Naive thymus-derived CD4-positive, alpha-beta T cell (primary cell): ENCODE results near the gene AKAP13. TPM values are rescaled to one million over a fixed set of nuclear protein-coding genes. Genes with fewer than 3 reads are reported as not detected.

Experiments used
- ATAC-seq: fragments of 150-1000 bp; cut with Tn5 transposase; 2 replicates; pipeline ENCODE4 v1.10.0; 2021; ENCODE audit warnings: mild to moderate bottlenecking, moderate library complexity
- CTCF ChIA-PET: fragments of 350-600 bp; sonication (Branson Sonifier 250); formaldehyde crosslinking; loops from one replicate; lab custom pipeline; 2021; ENCODE audit warnings: antibody characterized with exemption; lab: Charles Lee
- POLR2A ChIA-PET: fragments of 350-600 bp; sonication (Branson Sonifier 250); formaldehyde crosslinking; loops from one replicate; lab custom pipeline; 2021; ENCODE audit warnings: antibody characterized with exemption, inconsistent platforms; lab: Charles Lee
- DNase-seq, 9 donors: peaks; one replicate each; pipeline versions ENCODE4 v3.0.0 to v3.0.0-alpha.2; 2020 to 2022; ENCODE audit warnings: mixed read lengths in 1 of 9
- H3K27ac ChIP-seq: one replicate; pipeline ENCODE4 v1.7.0; 2013; ENCODE audit warnings: mild to moderate bottlenecking, low read depth, low read length, moderate library complexity
- H3K27me3 ChIP-seq, 2 donors: one replicate each; pipeline ENCODE4 v1.7.0; 2013; ENCODE audit warnings: low read length in 2 of 2, mild to moderate bottlenecking in 2 of 2, moderate library complexity in 2 of 2; ENCODE audit not compliant: control insufficient read depth in 2 of 2, insufficient read depth in 2 of 2
- H3K36me3 ChIP-seq, 3 experiments: 1 replicate in 2 of 3; 2 replicates in 1 of 3; pipeline ENCODE4 v1.7.0; 2013; ENCODE audit warnings: low read length in 3 of 3, mild to moderate bottlenecking in 3 of 3, moderate library complexity in 1 of 3; ENCODE audit not compliant: insufficient read depth in 3 of 3, control insufficient read depth in 2 of 3
- H3K4me1 ChIP-seq, 2 donors: one replicate each; pipeline ENCODE4 v1.7.0; 2013; ENCODE audit warnings: low read length in 2 of 2, mild to moderate bottlenecking in 2 of 2, moderate library complexity in 1 of 2; ENCODE audit not compliant: control insufficient read depth in 2 of 2, insufficient read depth in 2 of 2
- H3K4me3 ChIP-seq: 2 replicates; pipeline ENCODE4 v1.7.0; 2013; ENCODE audit warnings: mild to moderate bottlenecking, low read length
- H3K9me3 ChIP-seq, 3 experiments: 1 replicate in 2 of 3; 2 replicates in 1 of 3; pipeline ENCODE4 v1.7.0; 2013; ENCODE audit warnings: low read length in 3 of 3; ENCODE audit not compliant: control insufficient read depth in 2 of 3
- H3K27ac Mint-ChIP-seq, 9 donors: one replicate each; pipeline ENCODE4 v1.8.0; 2020 to 2022; ENCODE audit warnings: mixed read lengths in 9 of 9, mild to moderate bottlenecking in 8 of 9, moderate library complexity in 5 of 9, inconsistent platforms in 2 of 9
- H3K27me3 Mint-ChIP-seq, 5 donors: one replicate each; pipeline ENCODE4 v1.8.0; 2021 to 2022; ENCODE audit warnings: mixed read lengths in 5 of 5, mild to moderate bottlenecking in 1 of 5
- H3K36me3 Mint-ChIP-seq, 5 donors: one replicate each; pipeline ENCODE4 v1.8.0; 2020 to 2022; ENCODE audit warnings: mixed read lengths in 5 of 5, mild to moderate bottlenecking in 3 of 5, inconsistent platforms in 1 of 5
- H3K4me1 Mint-ChIP-seq, 7 donors: one replicate each; pipeline ENCODE4 v1.8.0; 2020 to 2022; ENCODE audit warnings: mixed read lengths in 7 of 7, mild to moderate bottlenecking in 3 of 7, inconsistent platforms in 1 of 7
- H3K4me3 Mint-ChIP-seq, 10 donors: one replicate each; pipeline ENCODE4 v1.8.0; 2020 to 2022; ENCODE audit warnings: mild to moderate bottlenecking in 10 of 10, mixed read lengths in 10 of 10, moderate library complexity in 6 of 10, inconsistent platforms in 2 of 10
- H3K9me3 Mint-ChIP-seq, 11 donors: one replicate each; pipeline ENCODE4 v1.8.0; 2020 to 2022; ENCODE audit warnings: mixed read lengths in 11 of 11, mild to moderate bottlenecking in 4 of 11, inconsistent platforms in 1 of 11, moderate library complexity in 1 of 11
- intact Hi-C, 2 donors: fragments of 100-400 bp; cut with micrococcal nuclease; formaldehyde crosslinking; loops; one replicate each; pipeline ENCODE4 v1.15.1; 2023
- polyA plus RNA-seq, 2 donors: library from polyadenylated mRNA; unstranded; fragments of 300-500 nt; fragmentation: Illumina TruSeq; gene quantifications; one replicate each; pipeline ENCODE4 v1.2.3, GENCODE V29; 2021
- total RNA-seq, 6 experiments: library from RNA in 5 of 6; stranded (reverse) in 5 of 6; gene quantifications; 1 replicate in 5 of 6; 2 replicates in 1 of 6; pipeline ENCODE4 v1.2.3 and lab custom pipeline; 2021 to 2026

AKAP13 gene
- total and polyA plus RNA-seq, 7 experiments from 2014 or later, result 108 to 400 (median 231) TPM

- H3K4me3 ChIP-seq, result no peak overlapping the region
- ATAC-seq, result no peak
- H3K27me3 ChIP-seq, result no peaks in the 10 kb centered on the region
- no peak for DNase-seq
- H3K27me3 Mint-ChIP-seq, result no peaks in the 10 kb centered on the region
- POLR2A ChIA-PET, result interaction anchor here (1.3 kb wide), 1 partner anchor 9 kb away, joined by 3 read pairs; no protein-coding TSS in a partner anchor
- peaks cover 46 to 91% (median 78%) of the 10 kb centered on the region in 7 donors for H3K4me1 Mint-ChIP-seq
- peaks cover 27 to 43% of the 10 kb centered on the region in 2 donors for H3K4me1 ChIP-seq
- intact Hi-C loops, result loop anchor here (5.0 to 10.0 kb wide), 2 partner anchors 35 to 298 kb away; no protein-coding TSS in a partner anchor
- no peak overlapping the region for H3K27ac ChIP-seq
- peak overlapping the region in 7 of 10 donors; percentile 4 to 62 (median 22) for H3K4me3 Mint-ChIP-seq
- peaks cover 6 to 22% (median 12%) of the 10 kb centered on the region in 5 donors for H3K36me3 Mint-ChIP-seq
- CTCF ChIA-PET, result no interaction called here
- H3K27ac Mint-ChIP-seq, result peak overlapping the region; percentile 21 to 92 (median 71)
- H3K9me3 ChIP-seq, result no peaks in the 10 kb centered on the region
- no peaks in the 10 kb centered on the region for H3K36me3 ChIP-seq
- peaks cover 0 to 11% (median 0%) of the 10 kb centered on the region in 11 donors for H3K9me3 Mint-ChIP-seq
Observed at GRCh38 chr15:85406916-85407315, 26.5 kb downstream of the AKAP13 start.

DNA sequence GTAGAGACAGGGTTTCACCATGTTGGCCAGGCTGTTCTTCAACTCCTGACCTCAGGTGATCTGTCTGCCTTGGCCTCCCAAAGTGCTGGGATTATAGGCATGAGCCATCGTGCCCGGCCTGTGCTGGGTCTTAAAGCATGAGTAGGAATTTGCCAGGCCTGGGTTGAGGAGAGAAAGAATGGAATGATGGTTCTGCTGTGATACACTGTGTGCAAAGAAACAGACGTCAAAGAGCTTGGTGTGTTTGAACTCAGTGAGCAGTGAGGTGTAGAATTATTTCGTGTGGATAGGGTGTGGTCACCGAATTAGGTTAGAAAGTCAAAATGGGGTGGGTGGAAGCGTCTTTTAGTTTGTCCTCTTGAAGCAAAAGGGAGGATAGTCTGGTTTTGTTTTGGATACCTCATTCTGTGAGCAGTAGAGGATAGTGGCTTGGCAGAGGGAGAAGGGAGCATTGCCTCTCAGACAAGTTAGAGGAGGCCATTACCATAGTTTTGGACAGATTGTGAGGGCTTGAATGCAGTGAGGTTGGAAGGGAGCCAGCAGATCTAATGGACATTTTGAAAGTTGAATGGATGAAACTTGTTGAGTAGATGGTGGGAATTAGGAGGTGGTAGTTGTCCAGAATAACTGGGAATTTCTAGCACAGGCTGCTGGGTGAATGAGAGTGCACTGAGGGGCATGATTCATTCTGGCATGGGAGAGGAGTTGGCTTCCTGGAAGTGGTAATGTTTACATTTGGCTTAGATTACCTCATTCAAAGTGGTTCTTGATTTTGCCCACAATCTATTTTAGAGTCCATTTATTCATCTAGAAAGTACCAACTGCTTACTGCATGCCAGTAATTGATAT lies 27.2 kb downstream of the AKAP13 start:
- Mint-ChIP-seq H3K36me3 (peaks cover 6 to 20% (median 12%) of the 10 kb centered on the region in 5 donors), H3K27me3 (no peaks in the 10 kb centered on the region), H3K9me3 (peaks cover 0 to 11% (median 0%) of the 10 kb centered on the region in 11 donors), H3K4me1 (peaks cover 41 to 91% (median 73%) of the 10 kb centered on the region in 7 donors), H3K4me3 (peak overlapping the region; percentile 0 to 61 (median 38)), H3K27ac (peak overlapping the region; percentile 8 to 92 (median 83))
- no peaks in the 10 kb centered on the region for H3K36me3 ChIP-seq
- intact Hi-C loops, result loop anchor here (5.0 to 10.0 kb wide), 2 partner anchors 35 to 297 kb away; no protein-coding TSS in a partner anchor
- H3K9me3 ChIP-seq, result no peaks in the 10 kb centered on the region
- H3K4me1 ChIP-seq, result peaks cover 21 to 39% of the 10 kb centered on the region in 2 donors
- CTCF ChIA-PET, result no interaction called here
- ATAC-seq, result peak; percentile 81
- POLR2A ChIA-PET, result interaction anchor here (1.3 kb wide), 1 partner anchor 10 kb away, joined by 3 read pairs; no protein-coding TSS in a partner anchor
- no peak overlapping the region for H3K4me3 ChIP-seq
- DNase-seq, result peak in 2 of 9 donors; percentile 2 to 27
- no peaks in the 10 kb centered on the region for H3K27me3 ChIP-seq
- H3K27ac ChIP-seq, result no peak overlapping the region

DNA sequence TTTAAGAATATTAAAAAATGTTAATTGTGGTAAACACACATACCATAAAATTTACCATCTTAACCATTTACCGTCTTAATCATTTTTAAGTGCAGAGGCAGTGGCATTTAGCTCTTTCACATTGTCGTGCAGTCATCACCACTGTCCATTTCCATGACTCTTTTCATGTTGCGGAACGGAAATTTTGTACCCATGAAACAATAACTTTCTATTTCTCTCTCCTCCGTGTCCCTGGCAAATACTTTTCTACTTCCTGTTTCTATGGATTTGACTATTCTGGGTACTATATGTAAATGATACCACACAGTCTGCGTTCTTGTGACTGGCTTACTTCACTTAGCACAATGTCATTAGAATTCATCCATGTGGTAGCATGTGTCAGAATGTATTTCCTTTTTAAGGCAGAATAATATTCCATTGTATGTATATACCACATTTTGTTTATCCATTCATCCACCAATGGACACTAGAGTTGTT lies 27.9 kb downstream of the AKAP13 start:
- ATAC-seq (peak; percentile 69), DNase-seq (peak in 1 of 9 donors; percentile 23)
- Histone ChIP-seq H3K9me3 (no peaks in the 10 kb centered on the region), H3K27me3 (no peaks in the 10 kb centered on the region), H3K4me3 (no peak overlapping the region), H3K36me3 (no peaks in the 10 kb centered on the region), H3K27ac (no peak overlapping the region), H3K4me1 (peaks cover 26 to 40% of the 10 kb centered on the region in 2 donors)
- peaks cover 0 to 11% (median 0%) of the 10 kb centered on the region in 11 donors for H3K9me3 Mint-ChIP-seq
- CTCF ChIA-PET, result interaction anchor here (1.1 kb wide), 1 partner anchor 114 kb away, joined by 3 read pairs; no protein-coding TSS in a partner anchor
- intact Hi-C loops, result loop anchor here (5.0 to 10.0 kb wide), 2 partner anchors 34 to 296 kb away; no protein-coding TSS in a partner anchor
- peaks cover 45 to 91% (median 73%) of the 10 kb centered on the region in 7 donors for H3K4me1 Mint-ChIP-seq
- peak overlapping the region in 7 of 10 donors; percentile 10 to 81 (median 50) for H3K4me3 Mint-ChIP-seq
- peaks cover 6 to 20% (median 12%) of the 10 kb centered on the region in 5 donors for H3K36me3 Mint-ChIP-seq
- peak overlapping the region in 8 of 9 donors; percentile 48 to 92 (median 77) for H3K27ac Mint-ChIP-seq
- POLR2A ChIA-PET, result no interaction called here
- no peaks in the 10 kb centered on the region for H3K27me3 Mint-ChIP-seq

DNA sequence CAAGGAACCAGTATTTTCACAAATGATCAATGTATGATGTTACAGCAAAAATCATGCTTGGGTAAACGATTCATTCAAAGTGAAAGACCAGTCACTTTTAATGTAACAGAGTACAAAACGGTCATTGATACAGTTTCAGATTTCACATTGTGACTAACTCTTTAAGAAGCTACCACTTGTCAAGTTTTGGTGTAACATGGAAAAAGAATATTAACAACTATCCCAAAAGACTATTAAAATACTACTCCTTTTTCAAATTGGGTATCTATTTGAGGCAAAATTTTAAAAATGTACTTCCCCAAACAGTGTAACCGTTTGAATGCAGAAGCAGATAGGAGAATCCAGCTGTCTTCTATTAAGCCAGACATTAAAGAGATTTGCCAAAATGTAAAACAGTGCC lies 31.7 kb downstream of the AKAP13 start:
- peaks cover 6 to 25% (median 9%) of the 10 kb centered on the region in 5 donors for H3K36me3 Mint-ChIP-seq
- CTCF ChIA-PET, result interaction anchor here (1.7 to 5.9 kb wide), 4 partner anchors 8 to 116 kb away, joined by 4 to 60 read pairs (median 27); no protein-coding TSS in a partner anchor
- H3K4me1 ChIP-seq, result peaks cover 34 to 37% of the 10 kb centered on the region in 2 donors
- H3K27me3 ChIP-seq, result no peaks in the 10 kb centered on the region
- intact Hi-C loops, result loop anchor here (5.0 kb wide), 2 partner anchors 70 to 95 kb away; no protein-coding TSS in a partner anchor
- H3K9me3 ChIP-seq, result no peaks in the 10 kb centered on the region
- peak overlapping the region; percentile 38 for H3K27ac ChIP-seq
- no peak overlapping the region for H3K4me3 ChIP-seq
- ATAC-seq (no peak), DNase-seq (no peak)
- H3K4me3 Mint-ChIP-seq, result no peak overlapping the region
- POLR2A ChIA-PET, result interaction anchor here (1.0 to 3.1 kb wide), 4 partner anchors 29 to 116 kb away, joined by 3 to 23 read pairs (median 4); partner anchors contain the start of gene AKAP13
- peak overlapping the region in 5 of 9 donors; percentile 39 to 88 (median 66) for H3K27ac Mint-ChIP-seq
- H3K36me3 ChIP-seq, result no peaks in the 10 kb centered on the region
- H3K4me1 Mint-ChIP-seq, result peaks cover 36 to 80% (median 66%) of the 10 kb centered on the region in 7 donors
- H3K27me3 Mint-ChIP-seq, result no peaks in the 10 kb centered on the region
- H3K9me3 Mint-ChIP-seq, result peaks cover 0 to 11% (median 0%) of the 10 kb centered on the region in 11 donors

DNA sequence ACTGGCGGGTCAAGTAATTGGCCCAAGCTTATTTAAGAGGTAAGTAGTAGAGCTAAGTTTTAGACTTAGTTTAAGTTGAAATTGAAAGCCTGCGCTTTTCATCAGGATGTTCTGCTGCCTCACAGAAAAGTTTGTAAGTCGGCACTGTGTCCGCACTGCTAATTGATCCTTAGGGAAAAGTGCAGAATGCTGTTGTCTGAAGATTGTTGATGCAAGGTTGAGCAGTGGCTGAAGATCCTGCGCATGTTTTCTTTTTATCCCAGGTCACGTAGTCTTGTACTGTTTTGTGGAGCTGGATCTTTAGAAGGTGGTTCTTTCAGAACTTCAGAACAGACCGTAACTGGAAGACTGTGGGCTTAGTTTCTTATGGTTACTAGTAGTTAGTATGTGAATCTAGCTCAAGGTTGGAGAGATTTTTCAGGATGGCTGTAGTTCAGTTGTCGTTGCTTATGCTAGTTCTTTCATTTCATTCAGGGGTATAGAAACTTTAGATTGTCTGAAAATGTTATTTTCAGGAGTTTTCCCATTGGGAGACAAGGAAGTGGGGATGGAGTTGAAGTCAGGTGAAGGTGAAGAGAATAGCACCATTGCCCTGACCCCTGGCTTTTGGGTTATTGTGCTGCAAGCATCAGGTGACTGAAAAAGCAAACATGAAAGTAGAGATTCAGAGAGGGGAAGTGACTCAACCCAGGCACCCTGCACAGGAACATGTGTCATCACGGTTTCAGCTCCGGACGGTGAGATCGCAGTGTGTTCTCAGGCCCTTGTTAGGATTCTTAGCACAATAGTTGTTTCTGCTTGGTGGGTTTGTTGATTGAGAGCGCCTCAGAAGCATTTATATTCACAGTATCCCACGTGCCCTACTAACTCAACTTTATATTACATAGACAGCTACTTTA lies 32.8 kb downstream of the AKAP13 start:
- no peak overlapping the region for H3K4me3 ChIP-seq
- CTCF ChIA-PET, result interaction anchor here (0.7 to 5.9 kb wide), 15 partner anchors 9 to 667 kb away, joined by 3 to 60 read pairs (median 4); partner anchors contain the start of gene AKAP13
- POLR2A ChIA-PET, result interaction anchor here (0.6 to 3.1 kb wide), 8 partner anchors 9 to 117 kb away, joined by 3 to 23 read pairs (median 4); partner anchors contain the start of gene AKAP13

More for the DNA sequence above, 32.8 kb downstream of the AKAP13 start:
- peaks cover 6 to 24% (median 8%) of the 10 kb centered on the region in 5 donors for H3K36me3 Mint-ChIP-seq
- Histone ChIP-seq H3K36me3 (no peaks in the 10 kb centered on the region), H3K9me3 (no peaks in the 10 kb centered on the region), H3K27ac (peak overlapping the region; percentile 47), H3K27me3 (no peaks in the 10 kb centered on the region), H3K4me1 (peaks cover 26 to 29% of the 10 kb centered on the region in 2 donors)
- H3K27me3 Mint-ChIP-seq, result no peaks in the 10 kb centered on the region
- peaks cover 29 to 76% (median 63%) of the 10 kb centered on the region in 7 donors for H3K4me1 Mint-ChIP-seq
- H3K4me3 Mint-ChIP-seq, result peak overlapping the region; percentile 18 to 81 (median 72)
- ATAC-seq (peak; percentile 96), DNase-seq (peak; percentile 21 to 68 (median 43))
- peak overlapping the region; percentile 71 to 91 (median 87) for H3K27ac Mint-ChIP-seq
- intact Hi-C loops, result loop anchor here (1.0 to 5.0 kb wide), 7 partner anchors 32 to 117 kb away; partner anchors contain the start of gene AKAP13 (in 1 of the 2)
- H3K9me3 Mint-ChIP-seq, result peaks cover 0 to 6% (median 0%) of the 10 kb centered on the region in 11 donors
